Vagina (tissue), 2 donors: ENCODE measurements around the gene TTC16. TPM values are rescaled to one million over a fixed set of nuclear protein-coding genes. Genes with fewer than 3 reads are reported as not detected.

Experiments used
- DNase-seq, 2 donors: peaks; one replicate each; pipeline ENCODE4 v3.0.0-alpha.2; 2017; ENCODE audit errors: extremely low spot score in 2 of 2
- H3K27ac ChIP-seq: fragments of 200-600 bp; sonication (generic); one replicate; pipeline ENCODE4 v1.5.1; 2019
- H3K27me3 ChIP-seq: fragments of 200-600 bp; sonication (generic); one replicate; pipeline ENCODE4 v1.5.1; 2019
- H3K36me3 ChIP-seq, 2 donors: fragments of 200-600 bp; sonication (generic); one replicate each; pipeline ENCODE4 v1.5.1; 2017 to 2019
- H3K4me1 ChIP-seq: fragments of 200-600 bp; sonication (generic); one replicate; pipeline ENCODE4 v1.5.1; 2019
- H3K4me3 ChIP-seq, 2 donors: fragments of 200-600 bp; sonication (generic); 1 replicate in 1 of 2; 2 replicates in 1 of 2; pipeline ENCODE4 v1.5.1; 2016 to 2019
- H3K9me3 ChIP-seq: fragments of 200-600 bp; sonication (generic); one replicate; pipeline ENCODE4 v1.5.1; 2019
- CTCF ChIP-seq, 3 experiments: fragments of 450-650 bp in 2 of 3; fragments of 200-600 bp in 1 of 3; sonication (generic) in 1 of 3; IDR thresholded peaks; one replicate each; pipeline ENCODE4 v1.5.1; 2017 to 2019; ENCODE audit warnings: antibody characterized with exemption in 3 of 3, mild to moderate bottlenecking in 2 of 3, moderate library complexity in 2 of 3
- POLR2A ChIP-seq, 2 donors: fragments of 450-650 bp; IDR thresholded peaks; one replicate each; pipeline ENCODE4 v1.6.1; 2017; ENCODE audit warnings: antibody characterized with exemption in 2 of 2, mild to moderate bottlenecking in 2 of 2, moderate library complexity in 2 of 2
- POLR2AphosphoS5 ChIP-seq, 2 donors: sonication (generic); formaldehyde crosslinking; IDR thresholded peaks; one replicate each; pipeline ENCODE4 v1.9.0; 2017; ENCODE audit warnings: antibody characterized with exemption in 2 of 2, mild to moderate bottlenecking in 2 of 2, low read depth in 1 of 2; ENCODE audit not compliant: insufficient read depth in 1 of 2
- intact Hi-C: fragments of 100-400 bp; cut with DNase I; formaldehyde crosslinking; loops from one replicate; pipeline ENCODE4 v1.15.1; 2023
- total RNA-seq: library from RNA; depleted of rRNA; stranded (reverse); fragments of >200 nt; gene quantifications from one replicate; pipeline ENCODE4 v1.2.3, GENCODE V29; 2016

TTC16 gene
- total RNA-seq, 1 donor from 2014 or later: 0.25 TPM

- Histone ChIP-seq H3K27me3 (no peaks in the 10 kb centered on the region), H3K27ac (peak overlapping the region; percentile 88)
- TF ChIP-seq POLR2AphosphoS5 (IDR thresholded peaks at IDR 0.05; ENCODE audit: insufficient read depth in 1 of 2, low read depth in 1 of 2): no peak
- no peak for TF ChIP-seq CTCF (IDR thresholded peaks at IDR 0.05)
- TF ChIP-seq POLR2A (IDR thresholded peaks at IDR 0.05): no peak
Observed at GRCh38 chr9:127739614-127740330, 23.9 kb downstream of the TTC16 start.

GRCh38 chr9:127741831-127742434 lies 26.1 kb downstream of the TTC16 start:
- intact Hi-C loops: no loop called here
- no peak for DNase-seq
- Histone ChIP-seq H3K9me3 (no peaks in the 10 kb centered on the region), H3K27ac (peak overlapping the region; percentile 88), H3K27me3 (no peaks in the 10 kb centered on the region), H3K4me1 (peaks cover 23% of the 10 kb centered on the region), H3K4me3 (peak overlapping the region; percentile 22 to 27), H3K36me3 (no peaks in the 10 kb centered on the region)
- TF ChIP-seq POLR2AphosphoS5 (IDR thresholded peaks at IDR 0.05; ENCODE audit: insufficient read depth in 1 of 2, low read depth in 1 of 2) (no peak), CTCF (IDR thresholded peaks at IDR 0.05) (no peak), POLR2A (IDR thresholded peaks at IDR 0.05) (peak in 1 of 2 donors; percentile 6)

More at GRCh38 chr9:127739614-127740330, 23.9 kb downstream of the TTC16 start:
- Histone ChIP-seq H3K9me3 (no peaks in the 10 kb centered on the region), H3K36me3 (no peaks in the 10 kb centered on the region), H3K4me3 (no peak overlapping the region), H3K4me1 (peaks cover 23% of the 10 kb centered on the region)
- intact Hi-C loops: loop anchor here (2.0 to 10.0 kb wide), 3 partner anchors 133 to 235 kb away; no protein-coding TSS in a partner anchor
- DNase-seq: peak in 1 of 2 donors; percentile 93

- DNase-seq: no peak
- Histone ChIP-seq H3K27ac (peak overlapping the region; percentile 88), H3K9me3 (no peaks in the 10 kb centered on the region), H3K27me3 (no peaks in the 10 kb centered on the region), H3K4me3 (peak overlapping the region; percentile 22 to 27), H3K4me1 (peaks cover 23% of the 10 kb centered on the region), H3K36me3 (no peaks in the 10 kb centered on the region)
- peak in 1 of 2 donors; percentile 60 for TF ChIP-seq POLR2AphosphoS5 (IDR thresholded peaks at IDR 0.05; ENCODE audit: insufficient read depth in 1 of 2, low read depth in 1 of 2)
- TF ChIP-seq POLR2A (IDR thresholded peaks at IDR 0.05): no peak
- intact Hi-C loops: no loop called here
Observed at GRCh38 chr9:127742435-127743088, 26.7 kb downstream of the TTC16 start.

- intact Hi-C loops: no loop called here
- peaks cover 19% of the 10 kb centered on the region for H3K4me1 ChIP-seq
- no peak for TF ChIP-seq POLR2AphosphoS5 (IDR thresholded peaks at IDR 0.05; ENCODE audit: insufficient read depth in 1 of 2, low read depth in 1 of 2)
- TF ChIP-seq CTCF (IDR thresholded peaks at IDR 0.05): no peak
- no peak for TF ChIP-seq POLR2A (IDR thresholded peaks at IDR 0.05)
- H3K4me3 ChIP-seq: no peak overlapping the region
- no peaks in the 10 kb centered on the region for H3K27me3 ChIP-seq
- peak overlapping the region; percentile 30 for H3K27ac ChIP-seq
- no peaks in the 10 kb centered on the region for H3K9me3 ChIP-seq
- no peak for DNase-seq
- no peaks in the 10 kb centered on the region for H3K36me3 ChIP-seq
Observed at GRCh38 chr9:127744398-127745110, 28.7 kb downstream of the TTC16 start.

- no peaks in the 10 kb centered on the region for H3K4me1 ChIP-seq
- no peak for DNase-seq
- TF ChIP-seq POLR2A (IDR thresholded peaks at IDR 0.05) (no peak), POLR2AphosphoS5 (IDR thresholded peaks at IDR 0.05; ENCODE audit: insufficient read depth in 1 of 2, low read depth in 1 of 2) (no peak), CTCF (IDR thresholded peaks at IDR 0.05) (no peak)
- intact Hi-C loops: no loop called here
- H3K4me3 ChIP-seq: no peak overlapping the region
- no peaks in the 10 kb centered on the region for H3K36me3 ChIP-seq
- no peaks in the 10 kb centered on the region for H3K9me3 ChIP-seq
- no peak overlapping the region for H3K27ac ChIP-seq
- no peaks in the 10 kb centered on the region for H3K27me3 ChIP-seq
Observed at GRCh38 chr9:127746959-127747569, 31.2 kb downstream of the TTC16 start.
